Testis (tissue), 2 donors: Measurements from ENCODE around the gene KCNAB1.

Experiments
- CTCF ChIP-seq, 3 experiments: fragments of 450-650 bp in 2 of 3; fragments of 200-600 bp in 1 of 3; sonication (generic) in 1 of 3; IDR thresholded peaks; one replicate each; pipeline ENCODE4 v1.5.1; 2016 to 2019; ENCODE audit warnings: antibody characterized with exemption in 3 of 3, mild to moderate bottlenecking in 2 of 3, moderate library complexity in 1 of 3
- POLR2A ChIP-seq: fragments of 450-650 bp; IDR thresholded peaks from one replicate; pipeline ENCODE4 v1.6.1; 2017; ENCODE audit warnings: antibody characterized with exemption, mild to moderate bottlenecking, moderate library complexity

GRCh38 chr3:156575641-156576040, 455.3 kb downstream of the KCNAB1 start:
- TF ChIP-seq POLR2A, result no peak
- TF ChIP-seq CTCF (IDR thresholded peaks at IDR 0.05), result no peak
